B cell (primary cell): ENCODE data around the gene CLEC7A. TPM values are rescaled to one million over a fixed set of nuclear protein-coding genes. Genes with fewer than 3 reads are reported as not detected.

Experiments used
- ATAC-seq: fragments of 200-7000 bp; cut with Tn5 transposase; one replicate; pipeline ENCODE4 v1.10.0; 2021; ENCODE audit warnings: low read depth, mild to moderate bottlenecking, moderate number of reproducible peaks, moderate library complexity
- CTCF ChIA-PET: fragments of 350-600 bp; sonication (Branson Sonifier 250); formaldehyde crosslinking; loops from one replicate; lab custom pipeline; 2021; ENCODE audit warnings: antibody characterized with exemption, inconsistent platforms; lab: Charles Lee
- POLR2A ChIA-PET: fragments of 350-600 bp; sonication (Branson Sonifier 250); formaldehyde crosslinking; loops from one replicate; lab custom pipeline; 2021; ENCODE audit warnings: antibody characterized with exemption; lab: Charles Lee
- DNase-seq: peaks from one replicate; pipeline ENCODE4 v3.0.0; 2013
- H2AFZ ChIP-seq: 2 replicates; pipeline ENCODE4 v1.6.1; 2012; ENCODE audit warnings: mild to moderate bottlenecking, low read depth, low read length; ENCODE audit not compliant: insufficient read depth, poor library complexity, severe bottlenecking
- H3K27ac ChIP-seq, 2 donors: 1 replicate in 1 of 2; 2 replicates in 1 of 2; pipeline ENCODE4 v1.5.1; 2012 to 2013; ENCODE audit warnings: low read length in 2 of 2, mild to moderate bottlenecking in 2 of 2, moderate library complexity in 1 of 2
- H3K27me3 ChIP-seq, 4 experiments: fragments of 200-600 bp in 1 of 4; sonication (generic) in 1 of 4; replicated peaks in 1 of 4; 1 replicate in 2 of 4; 2 replicates in 2 of 4; pipeline versions ENCODE4 v1.6.1 to v1.7.0; 2013 to 2016; ENCODE audit warnings: low read length in 3 of 4, mild to moderate bottlenecking in 2 of 4, mixed read lengths in 1 of 4, moderate library complexity in 1 of 4; ENCODE audit not compliant: insufficient read depth in 4 of 4, control insufficient read depth in 3 of 4; ENCODE audit errors: control extremely low read depth in 1 of 4
- H3K36me3 ChIP-seq, 2 experiments: replicated peaks in 1 of 2; 1 replicate in 1 of 2; 2 replicates in 1 of 2; pipeline versions ENCODE4 v1.6.1 to v1.7.1; 2013; ENCODE audit warnings: low read length in 1 of 2; ENCODE audit not compliant: insufficient read depth in 2 of 2, control insufficient read depth in 1 of 2; ENCODE audit errors: control extremely low read depth in 1 of 2, extremely low read depth in 1 of 2
- H3K4me1 ChIP-seq, 2 donors: fragments of 200-600 bp in 1 of 2; sonication (generic) in 1 of 2; 1 replicate in 1 of 2; 2 replicates in 1 of 2; pipeline versions ENCODE4 v1.5.1 to v1.6.1; 2013 to 2017; ENCODE audit warnings: low read length in 2 of 2; ENCODE audit not compliant: control insufficient read depth in 2 of 2, insufficient read depth in 2 of 2
- H3K4me2 ChIP-seq: replicated peaks from 2 replicates; pipeline ENCODE3; 2012; ENCODE audit warnings: mild to moderate bottlenecking, low read depth, low read length; ENCODE audit not compliant: poor library complexity, severe bottlenecking
- H3K4me3 ChIP-seq, 5 experiments: fragments of 200-600 bp in 1 of 5; sonication (generic) in 1 of 5; 1 replicate in 3 of 5; 2 replicates in 2 of 5; pipeline versions ENCODE4 v1.5.1 to v1.7.0; 2011 to 2016; ENCODE audit warnings: low read length in 4 of 5, mild to moderate bottlenecking in 4 of 5, low read depth in 2 of 5, control low read depth in 1 of 5, moderate library complexity in 1 of 5; ENCODE audit not compliant: insufficient read depth in 1 of 5; ENCODE audit errors: control extremely low read depth in 1 of 5, extremely low read depth in 1 of 5
- H3K79me2 ChIP-seq: fragments of 200-600 bp; sonication (generic); one replicate; pipeline ENCODE4 v1.6.0; 2016; ENCODE audit warnings: low read length; ENCODE audit not compliant: control insufficient read depth, insufficient read depth
- H3K9ac ChIP-seq: fragments of 200-600 bp; sonication (generic); 2 replicates; pipeline ENCODE4 v1.6.1; 2017; ENCODE audit warnings: mild to moderate bottlenecking, low read length, moderate library complexity
- H3K9me3 ChIP-seq, 3 donors: one replicate each; pipeline versions ENCODE4 v1.6.1 to v1.7.1; 2013; ENCODE audit warnings: low read length in 2 of 3; ENCODE audit not compliant: control insufficient read depth in 2 of 3, insufficient read depth in 1 of 3; ENCODE audit errors: control extremely low read depth in 1 of 3
- H4K20me1 ChIP-seq: 2 replicates; pipeline ENCODE4 v1.6.0; 2012; ENCODE audit warnings: mild to moderate bottlenecking, low read length; ENCODE audit not compliant: insufficient read depth, control insufficient read depth, poor library complexity, severe bottlenecking
- H3K27ac Mint-ChIP-seq: one replicate; pipeline ENCODE4 v1.8.0; 2021; ENCODE audit warnings: mixed read lengths
- H3K27me3 Mint-ChIP-seq: one replicate; pipeline ENCODE4 v1.8.0; 2021; ENCODE audit warnings: mixed read lengths
- H3K4me1 Mint-ChIP-seq: one replicate; pipeline ENCODE4 v1.8.0; 2021; ENCODE audit warnings: mixed read lengths
- H3K4me3 Mint-ChIP-seq: one replicate; pipeline ENCODE4 v1.8.0; 2021; ENCODE audit warnings: mixed read lengths
- H3K9me3 Mint-ChIP-seq: one replicate; pipeline ENCODE4 v1.8.0; 2022; ENCODE audit warnings: mixed read lengths; ENCODE audit not compliant: insufficient read depth
- CTCF ChIP-seq: fragments of 200-600 bp; IDR thresholded peaks from one replicate; pipeline ENCODE4 v1.8.0; 2022; ENCODE audit warnings: antibody characterized with exemption, mild to moderate bottlenecking
- EZH2 ChIP-seq: IDR thresholded peaks from 2 replicates; pipeline ENCODE4 v1.6.1; 2012; ENCODE audit warnings: borderline replicate concordance, low read depth, mild to moderate bottlenecking, moderate library complexity, low read length; ENCODE audit not compliant: insufficient read depth, poor library complexity, severe bottlenecking
- WGBS: methylation state at CpG from one replicate; pipeline ENCODE4 v1.1.5; 2013; ENCODE audit warnings: missing lambda C conversion rate; ENCODE audit not compliant: insufficient coverage; 5-methylcytosine and 5-hydroxymethylcytosine counted together
- intact Hi-C: fragments of 100-400 bp; cut with micrococcal nuclease; formaldehyde crosslinking; loops from one replicate; pipeline ENCODE4 v1.10.0; 2022
- polyA plus RNA-seq: library from polyadenylated mRNA; depleted of rRNA; stranded (reverse); fragments of >200 nt; gene quantifications from 2 replicates; pipeline ENCODE4 v1.2.3, GENCODE V29; 2012
- total RNA-seq, 2 donors: library from RNA; stranded (reverse); fragments of 120-200 nt in 1 of 2; gene quantifications; 1 replicate in 1 of 2; 2 replicates in 1 of 2; pipeline versions ENCODE4 v1.2.3 to v1.2.4, GENCODE V29; 2013 to 2022

Gene CLEC7A
- total and polyA plus RNA-seq, 2 donors (not counting 1 experiment from before 2014, with no cell fraction given): 0.67 to 2.4 TPM

GRCh38 chr12:10132850-10133370 is 2.9 kb upstream of the CLEC7A start:
- Mint-ChIP-seq H3K4me3 (no peak overlapping the region), H3K4me1 (peaks cover 14% of the 10 kb centered on the region), H3K9me3 (no peaks in the 10 kb centered on the region), H3K27ac (no peak overlapping the region), H3K27me3 (peaks cover 55% of the 10 kb centered on the region)
- DNase-seq (no peak), ATAC-seq (no peak)
- H4K20me1 ChIP-seq: no peaks in the 10 kb centered on the region
- 100% methylated on average over 2 of the region's 6 CpGs for WGBS
- no peaks in the 10 kb centered on the region for H3K36me3 ChIP-seq
- no peak overlapping the region for H3K4me3 ChIP-seq
- ChIA-PET POLR2A (no interaction called here), CTCF (interaction anchor here (1.0 to 2.0 kb wide), 2 partner anchors 20 to 319 kb away, joined by 3 to 5 read pairs; no protein-coding TSS in a partner anchor)
- H2AFZ ChIP-seq: no peak overlapping the region
- peaks cover 7 to 17% of the 10 kb centered on the region in 2 donors for H3K4me1 ChIP-seq
- H3K4me2 ChIP-seq: no peak overlapping the region
- peaks cover 0 to 4% (median 0%) of the 10 kb centered on the region in 3 donors for H3K9me3 ChIP-seq
- H3K79me2 ChIP-seq: no peaks in the 10 kb centered on the region
- intact Hi-C loops: no loop called here
- peaks cover 0 to 28% (median 17%) of the 10 kb centered on the region in 4 experiments for H3K27me3 ChIP-seq
- TF ChIP-seq EZH2: no peak
- no peak for TF ChIP-seq CTCF
- no peak overlapping the region for H3K9ac ChIP-seq
- H3K27ac ChIP-seq: no peak overlapping the region

GRCh38 chr12:10131111-10131690 is 1.2 kb upstream of the CLEC7A start:
- no peak for DNase-seq
- no peak for TF ChIP-seq CTCF
- TF ChIP-seq EZH2: no peak
- H4K20me1 ChIP-seq: no peaks in the 10 kb centered on the region
- H2AFZ ChIP-seq: no peak overlapping the region
- ChIA-PET CTCF (interaction anchor here (1.0 to 2.0 kb wide), 3 partner anchors 12 to 317 kb away, joined by 4 to 5 read pairs (median 5); no protein-coding TSS in a partner anchor), POLR2A (no interaction called here)
- no peaks in the 10 kb centered on the region for H3K36me3 ChIP-seq
- H3K4me2 ChIP-seq: no peak overlapping the region
- ATAC-seq: no peak
- H3K4me3 ChIP-seq: no peak overlapping the region
- Mint-ChIP-seq H3K4me3 (no peak overlapping the region), H3K4me1 (peaks cover 14% of the 10 kb centered on the region), H3K9me3 (no peaks in the 10 kb centered on the region), H3K27me3 (peaks cover 55% of the 10 kb centered on the region), H3K27ac (no peak overlapping the region)
- intact Hi-C loops: no loop called here
- H3K27me3 ChIP-seq: peaks cover 0 to 32% (median 29%) of the 10 kb centered on the region in 4 experiments
- H3K4me1 ChIP-seq: peaks cover 7 to 17% of the 10 kb centered on the region in 2 donors
- no peak overlapping the region for H3K9ac ChIP-seq
- no peaks in the 10 kb centered on the region for H3K79me2 ChIP-seq
- peaks cover 0 to 4% (median 0%) of the 10 kb centered on the region in 3 donors for H3K9me3 ChIP-seq
- no CpG with 5 or more reads among the region's 2 CpGs for WGBS
- H3K27ac ChIP-seq: no peak overlapping the region
